ENCODE results near the gene NAV3. TPM values are rescaled to one million over a fixed set of nuclear protein-coding genes. Genes with fewer than 3 reads are reported as not detected.

Gene NAV3
- total and polyA plus RNA-seq, 9 donors, result 10.5 to 63.9 (median 31.5) TPM

DNA sequence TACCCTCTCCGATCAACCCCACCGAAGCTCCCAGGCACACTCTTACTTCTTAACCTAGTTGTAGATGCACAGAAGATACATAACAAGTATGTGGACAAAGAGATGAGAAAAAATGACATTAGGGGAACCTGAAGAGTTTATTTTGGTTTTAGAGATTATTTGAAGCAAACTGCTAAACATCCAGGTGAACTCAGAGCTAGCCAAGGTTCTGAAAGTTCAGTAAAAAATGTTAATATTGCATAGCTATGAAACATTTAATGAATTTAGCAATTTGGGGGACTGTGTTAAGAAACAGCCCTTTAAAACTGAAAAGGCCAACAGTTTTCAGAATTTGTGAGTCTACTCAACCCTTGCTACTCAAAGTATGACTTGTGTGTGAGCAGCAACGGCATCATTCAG, 174.4 kb downstream of the NAV3 start:
- intact Hi-C loops (cut with DNase I), result no loop called here
- TF ChIP-seq EP300 (IDR thresholded peaks at IDR 0.05) (no peak), POLR2A (IDR thresholded peaks at IDR 0.05) (no peak)
- TF ChIP-seq, protein P1, sequence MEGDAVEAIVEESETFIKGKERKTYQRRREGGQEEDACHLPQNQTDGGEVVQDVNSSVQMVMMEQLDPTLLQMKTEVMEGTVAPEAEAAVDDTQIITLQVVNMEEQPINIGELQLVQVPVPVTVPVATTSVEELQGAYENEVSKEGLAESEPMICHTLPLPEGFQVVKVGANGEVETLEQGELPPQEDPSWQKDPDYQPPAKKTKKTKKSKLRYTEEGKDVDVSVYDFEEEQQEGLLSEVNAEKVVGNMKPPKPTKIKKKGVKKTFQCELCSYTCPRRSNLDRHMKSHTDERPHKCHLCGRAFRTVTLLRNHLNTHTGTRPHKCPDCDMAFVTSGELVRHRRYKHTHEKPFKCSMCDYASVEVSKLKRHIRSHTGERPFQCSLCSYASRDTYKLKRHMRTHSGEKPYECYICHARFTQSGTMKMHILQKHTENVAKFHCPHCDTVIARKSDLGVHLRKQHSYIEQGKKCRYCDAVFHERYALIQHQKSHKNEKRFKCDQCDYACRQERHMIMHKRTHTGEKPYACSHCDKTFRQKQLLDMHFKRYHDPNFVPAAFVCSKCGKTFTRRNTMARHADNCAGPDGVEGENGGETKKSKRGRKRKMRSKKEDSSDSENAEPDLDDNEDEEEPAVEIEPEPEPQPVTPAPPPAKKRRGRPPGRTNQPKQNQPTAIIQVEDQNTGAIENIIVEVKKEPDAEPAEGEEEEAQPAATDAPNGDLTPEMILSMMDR (IDR thresholded peaks at IDR 0.05), result no peak
- no peak for DNase-seq
- H3K27ac ChIP-seq, result no peak overlapping the region
- no peaks in the 10 kb centered on the region for H3K4me1 ChIP-seq (ENCODE audit: insufficient read depth)
- no peaks in the 10 kb centered on the region for H3K9me3 ChIP-seq
- H3K4me3 ChIP-seq, result no peak overlapping the region
- 93 to 97% (median 96%) methylated on average over 3 of the region's 3 CpGs for WGBS, 3 donors
- no peaks in the 10 kb centered on the region for H3K27me3 ChIP-seq
- no peaks in the 10 kb centered on the region for H3K36me3 ChIP-seq

DNA sequence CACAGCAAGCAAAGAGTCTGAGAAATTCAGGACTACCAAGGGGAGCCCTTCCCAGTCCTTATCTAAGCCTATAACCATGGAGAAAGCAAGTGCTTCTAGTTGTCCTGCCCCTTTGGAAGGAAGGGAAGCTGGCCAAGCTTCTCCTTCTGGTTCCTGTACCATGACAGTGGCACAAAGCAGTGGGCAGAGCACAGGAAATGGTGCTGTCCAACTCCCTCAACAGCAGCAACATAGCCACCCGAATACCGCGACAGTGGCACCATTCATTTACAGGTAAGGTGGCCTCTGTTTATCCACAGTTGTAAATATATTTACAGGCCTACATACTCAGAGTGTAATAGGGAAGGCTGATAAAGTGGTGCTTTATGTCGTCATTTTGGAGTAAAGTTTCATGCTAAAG, 176.5 kb downstream of the NAV3 start:
- H3K9me3 ChIP-seq, result no peaks in the 10 kb centered on the region
- H3K4me3 ChIP-seq, result no peak overlapping the region
- WGBS, 3 donors, result 96 to 98% (median 97%) methylated on average over 4 of the region's 4 CpGs
- no peaks in the 10 kb centered on the region for H3K36me3 ChIP-seq
- H3K4me1 ChIP-seq (ENCODE audit: insufficient read depth), result no peaks in the 10 kb centered on the region
- TF ChIP-seq POLR2A (IDR thresholded peaks at IDR 0.05) (no peak), EP300 (IDR thresholded peaks at IDR 0.05) (no peak)
- TF ChIP-seq, protein P1 (IDR thresholded peaks at IDR 0.05), result no peak
- no peak for DNase-seq
- intact Hi-C loops (cut with DNase I), result no loop called here
- no peaks in the 10 kb centered on the region for H3K27me3 ChIP-seq
- H3K27ac ChIP-seq, result no peak overlapping the region

- Histone ChIP-seq H3K4me1 (ENCODE audit: insufficient read depth) (no peaks in the 10 kb centered on the region), H3K4me3 (no peak overlapping the region), H3K27me3 (no peaks in the 10 kb centered on the region), H3K36me3 (no peaks in the 10 kb centered on the region), H3K27ac (no peak overlapping the region), H3K9me3 (no peaks in the 10 kb centered on the region)
- 96 to 98% (median 96%) methylated on average over 3 of the region's 3 CpGs for WGBS, 3 donors
- DNase-seq, result no peak
- TF ChIP-seq, protein P1 (IDR thresholded peaks at IDR 0.05), result no peak
- TF ChIP-seq EP300 (IDR thresholded peaks at IDR 0.05), result no peak
- no peak for TF ChIP-seq POLR2A (IDR thresholded peaks at IDR 0.05)
- intact Hi-C loops (cut with DNase I), result no loop called here
Measured at GRCh38 chr12:78009031-78009430, 178.3 kb downstream of the NAV3 start.

DNA sequence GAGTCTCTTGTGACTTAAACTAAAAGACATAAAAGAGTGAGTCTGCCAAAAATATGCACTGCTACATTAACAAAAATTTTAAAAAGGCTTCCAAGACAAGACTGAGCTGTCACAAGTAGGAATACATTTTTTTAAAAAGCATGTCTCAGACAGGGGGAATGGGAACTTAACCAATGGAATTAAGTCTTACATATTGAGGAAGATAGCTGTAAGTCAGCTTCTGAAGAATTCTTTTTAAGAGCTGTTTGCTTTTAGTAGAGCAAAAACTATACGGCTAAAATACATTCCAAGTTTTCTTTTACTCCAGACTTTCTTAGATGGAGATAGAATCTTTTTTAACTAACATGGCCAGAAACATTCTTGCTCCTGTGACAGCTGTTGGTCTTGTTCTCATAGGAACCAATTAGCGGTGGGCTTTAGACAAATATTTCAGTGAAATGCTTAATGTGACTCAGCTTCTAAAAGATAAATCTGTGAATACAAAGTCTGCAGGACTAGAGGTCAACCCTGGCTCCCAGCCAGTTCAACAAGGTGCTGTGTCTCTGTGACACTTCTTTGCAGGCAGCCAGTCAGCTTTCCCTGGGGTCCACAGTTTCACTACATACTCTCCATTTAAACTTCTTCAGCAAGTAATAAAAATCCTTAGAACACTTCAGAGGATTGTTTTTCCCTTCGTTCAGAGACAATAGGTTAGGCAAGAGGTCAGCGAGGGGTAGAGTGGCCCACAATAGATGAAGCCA, 187.6 kb downstream of the NAV3 start:
- intact Hi-C loops (cut with DNase I), result no loop called here
- TF ChIP-seq, protein P1 (IDR thresholded peaks at IDR 0.05), result no peak
- TF ChIP-seq POLR2A (IDR thresholded peaks at IDR 0.05) (no peak), EP300 (IDR thresholded peaks at IDR 0.05) (no peak)
- peaks cover 2% of the 10 kb centered on the region for H3K4me1 ChIP-seq (ENCODE audit: insufficient read depth)
- no peak overlapping the region for H3K27ac ChIP-seq
- no peak for DNase-seq
- no peak overlapping the region for H3K4me3 ChIP-seq
- H3K36me3 ChIP-seq, result no peaks in the 10 kb centered on the region
- no peaks in the 10 kb centered on the region for H3K27me3 ChIP-seq
- 46 to 68% (median 64%) methylated on average over 4 of the region's 4 CpGs for WGBS, 3 donors
- no peaks in the 10 kb centered on the region for H3K9me3 ChIP-seq
